ENCODE measurements around the gene CCNF. TPM values are rescaled to one million over a fixed set of nuclear protein-coding genes. Genes with fewer than 3 reads are reported as not detected.

CCNF gene
- polyA plus RNA-seq, 3 donors: 0.34 to 0.97 (median 0.68) TPM

DNA sequence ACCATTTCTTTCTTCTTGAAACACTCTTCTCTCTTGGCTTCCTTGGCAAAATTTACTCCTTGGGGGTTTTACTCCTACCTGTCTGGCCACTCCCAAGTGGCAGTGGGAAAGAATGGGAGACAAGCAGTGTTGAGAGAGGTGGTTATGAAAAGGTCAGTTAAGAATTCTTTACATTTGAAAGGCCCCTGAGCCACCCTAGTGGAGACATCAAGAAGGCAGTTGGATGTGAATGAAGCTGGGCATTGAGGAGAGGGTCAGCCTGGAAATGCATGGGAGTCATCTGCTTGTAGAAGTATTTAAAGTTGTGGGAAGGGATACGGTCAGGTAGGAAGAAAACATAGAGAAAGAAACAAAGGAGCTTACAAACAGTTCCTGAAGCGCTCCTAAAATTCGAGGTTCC is 42.3 kb upstream of the CCNF start:
- TF ChIP-seq, protein P1, sequence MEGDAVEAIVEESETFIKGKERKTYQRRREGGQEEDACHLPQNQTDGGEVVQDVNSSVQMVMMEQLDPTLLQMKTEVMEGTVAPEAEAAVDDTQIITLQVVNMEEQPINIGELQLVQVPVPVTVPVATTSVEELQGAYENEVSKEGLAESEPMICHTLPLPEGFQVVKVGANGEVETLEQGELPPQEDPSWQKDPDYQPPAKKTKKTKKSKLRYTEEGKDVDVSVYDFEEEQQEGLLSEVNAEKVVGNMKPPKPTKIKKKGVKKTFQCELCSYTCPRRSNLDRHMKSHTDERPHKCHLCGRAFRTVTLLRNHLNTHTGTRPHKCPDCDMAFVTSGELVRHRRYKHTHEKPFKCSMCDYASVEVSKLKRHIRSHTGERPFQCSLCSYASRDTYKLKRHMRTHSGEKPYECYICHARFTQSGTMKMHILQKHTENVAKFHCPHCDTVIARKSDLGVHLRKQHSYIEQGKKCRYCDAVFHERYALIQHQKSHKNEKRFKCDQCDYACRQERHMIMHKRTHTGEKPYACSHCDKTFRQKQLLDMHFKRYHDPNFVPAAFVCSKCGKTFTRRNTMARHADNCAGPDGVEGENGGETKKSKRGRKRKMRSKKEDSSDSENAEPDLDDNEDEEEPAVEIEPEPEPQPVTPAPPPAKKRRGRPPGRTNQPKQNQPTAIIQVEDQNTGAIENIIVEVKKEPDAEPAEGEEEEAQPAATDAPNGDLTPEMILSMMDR (IDR thresholded peaks at IDR 0.05): no peak
- Mint-ChIP-seq H3K9me3 (peaks cover 6 to 20% (median 11%) of the 10 kb centered on the region in 7 donors), H3K36me3 (no peaks in the 10 kb centered on the region), H3K27ac (no peak overlapping the region), H3K4me3 (no peak overlapping the region), H3K4me1 (peaks cover 4% of the 10 kb centered on the region), H3K27me3 (ENCODE audit: low read depth in 3 of 3) (peaks cover 0 to 4% (median 0%) of the 10 kb centered on the region in 3 donors)
- no peak overlapping the region for H3K27ac ChIP-seq (ENCODE audit: low read depth in 1 of 2, low read length in 2 of 2)
- H3K79me2 ChIP-seq (ENCODE audit: insufficient read depth, low read length): no peaks in the 10 kb centered on the region
- no peak overlapping the region for H3K4me2 ChIP-seq (replicated peaks; ENCODE audit: extremely low read depth, low read length, poor library complexity, severe bottlenecking)
- intact Hi-C loops (cut with micrococcal nuclease): no loop called here
- no peak overlapping the region for H3K9ac ChIP-seq (ENCODE audit: insufficient read depth, low read length, poor library complexity, severe bottlenecking)
- no peaks in the 10 kb centered on the region for H3K36me3 ChIP-seq (replicated peaks in 1 of 2; ENCODE audit: control insufficient read depth in 1 of 2, insufficient read depth in 2 of 2, low read length in 2 of 2)
- H3K27me3 ChIP-seq (ENCODE audit: control insufficient read depth in 2 of 2, insufficient read depth in 2 of 2, low read length in 2 of 2): no peaks in the 10 kb centered on the region
- DNase-seq: no peak
- H4K20me1 ChIP-seq (ENCODE audit: insufficient read depth, low read length): no peaks in the 10 kb centered on the region
- no peak overlapping the region for H3K4me3 ChIP-seq (replicated peaks in 1 of 3; ENCODE audit: low read depth in 2 of 3, low read length in 3 of 3)
- H3K9me3 ChIP-seq (replicated peaks in 1 of 2; ENCODE audit: control insufficient read depth in 1 of 2, insufficient read depth in 1 of 2, low read length in 2 of 2): peaks cover 8 to 13% of the 10 kb centered on the region in 2 donors
- no peak overlapping the region for H2AFZ ChIP-seq (ENCODE audit: insufficient read depth, low read depth, low read length, poor library complexity, severe bottlenecking)
- no peaks in the 10 kb centered on the region for H3K4me1 ChIP-seq (ENCODE audit: control insufficient read depth in 1 of 2, insufficient read depth in 2 of 2, low read length in 2 of 2)
- 88% methylated on average over 3 of the region's 3 CpGs for WGBS (ENCODE audit: insufficient coverage)

DNA sequence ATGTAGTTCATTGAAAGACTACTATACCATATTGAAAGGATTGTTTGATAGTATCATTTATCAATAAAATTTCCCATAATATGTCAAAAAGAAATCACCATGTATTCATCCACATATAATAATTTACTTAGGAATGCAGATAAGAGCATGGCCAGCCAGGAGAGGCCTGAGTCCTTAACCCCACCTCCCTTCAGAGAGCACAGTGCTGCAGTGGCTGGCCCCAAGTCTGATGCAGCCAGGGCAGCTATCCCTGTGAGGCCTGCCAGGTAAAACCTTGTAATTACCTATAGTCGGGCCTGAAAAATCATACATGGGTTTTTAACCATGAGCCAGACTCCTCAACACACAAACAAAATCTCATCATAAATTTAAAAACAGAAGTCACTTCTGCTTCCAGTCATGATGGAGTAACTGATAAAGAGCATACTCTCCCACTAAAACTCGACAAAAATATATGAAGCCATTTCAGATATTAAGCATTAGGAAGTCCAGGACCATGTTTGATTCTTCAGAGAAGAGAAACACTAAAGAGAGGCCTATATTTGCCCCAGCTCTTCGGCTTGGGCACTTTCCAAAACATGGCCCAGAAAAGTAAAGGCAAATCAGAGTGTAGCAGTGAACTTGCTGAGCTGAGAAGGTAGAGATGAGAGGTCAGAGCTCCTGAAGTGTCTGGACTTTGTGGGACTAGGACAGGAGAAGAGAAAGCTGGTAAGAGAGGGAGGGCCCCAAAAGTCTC is 40.9 kb upstream of the CCNF start:
- intact Hi-C loops (cut with micrococcal nuclease): no loop called here
- Mint-ChIP-seq H3K27ac (peak overlapping the region in 1 of 7 donors; percentile 3), H3K36me3 (no peaks in the 10 kb centered on the region), H3K9me3 (peaks cover 6 to 22% (median 11%) of the 10 kb centered on the region in 7 donors), H3K27me3 (ENCODE audit: low read depth in 3 of 3) (peaks cover 0 to 3% (median 2%) of the 10 kb centered on the region in 3 donors), H3K4me3 (no peak overlapping the region), H3K4me1 (peaks cover 4% of the 10 kb centered on the region)
- Histone ChIP-seq H3K36me3 (replicated peaks in 1 of 2; ENCODE audit: control insufficient read depth in 1 of 2, insufficient read depth in 2 of 2, low read length in 2 of 2) (no peaks in the 10 kb centered on the region), H3K4me3 (replicated peaks in 1 of 3; ENCODE audit: low read depth in 2 of 3, low read length in 3 of 3) (no peak overlapping the region), H3K27ac (ENCODE audit: low read depth in 1 of 2, low read length in 2 of 2) (no peak overlapping the region), H3K79me2 (ENCODE audit: insufficient read depth, low read length) (no peaks in the 10 kb centered on the region), H3K9ac (ENCODE audit: insufficient read depth, low read length, poor library complexity, severe bottlenecking) (no peak overlapping the region), H3K27me3 (ENCODE audit: control insufficient read depth in 2 of 2, insufficient read depth in 2 of 2, low read length in 2 of 2) (no peaks in the 10 kb centered on the region), H2AFZ (ENCODE audit: insufficient read depth, low read depth, low read length, poor library complexity, severe bottlenecking) (no peak overlapping the region), H4K20me1 (ENCODE audit: insufficient read depth, low read length) (no peaks in the 10 kb centered on the region), H3K4me1 (ENCODE audit: control insufficient read depth in 1 of 2, insufficient read depth in 2 of 2, low read length in 2 of 2) (no peaks in the 10 kb centered on the region), H3K4me2 (replicated peaks; ENCODE audit: extremely low read depth, low read length, poor library complexity, severe bottlenecking) (no peak overlapping the region), H3K9me3 (replicated peaks in 1 of 2; ENCODE audit: control insufficient read depth in 1 of 2, insufficient read depth in 1 of 2, low read length in 2 of 2) (peaks cover 8 to 13% of the 10 kb centered on the region in 2 donors)
- TF ChIP-seq, protein P1 (IDR thresholded peaks at IDR 0.05): no peak
- 70% methylated on average over 1 of the region's 3 CpGs for WGBS (ENCODE audit: insufficient coverage)
- DNase-seq: no peak

Data from CD14-positive monocyte (primary cell).